Measurements from ENCODE around the gene TRPM5. TPM values are rescaled to one million over a fixed set of nuclear protein-coding genes. Genes with fewer than 3 reads are reported as not detected.

Gene TRPM5
- total and polyA plus RNA-seq, 9 of the 15 experiments (the other 6 are each of a cell fraction or from before 2014, with no cell fraction given), result not detected

DNA sequence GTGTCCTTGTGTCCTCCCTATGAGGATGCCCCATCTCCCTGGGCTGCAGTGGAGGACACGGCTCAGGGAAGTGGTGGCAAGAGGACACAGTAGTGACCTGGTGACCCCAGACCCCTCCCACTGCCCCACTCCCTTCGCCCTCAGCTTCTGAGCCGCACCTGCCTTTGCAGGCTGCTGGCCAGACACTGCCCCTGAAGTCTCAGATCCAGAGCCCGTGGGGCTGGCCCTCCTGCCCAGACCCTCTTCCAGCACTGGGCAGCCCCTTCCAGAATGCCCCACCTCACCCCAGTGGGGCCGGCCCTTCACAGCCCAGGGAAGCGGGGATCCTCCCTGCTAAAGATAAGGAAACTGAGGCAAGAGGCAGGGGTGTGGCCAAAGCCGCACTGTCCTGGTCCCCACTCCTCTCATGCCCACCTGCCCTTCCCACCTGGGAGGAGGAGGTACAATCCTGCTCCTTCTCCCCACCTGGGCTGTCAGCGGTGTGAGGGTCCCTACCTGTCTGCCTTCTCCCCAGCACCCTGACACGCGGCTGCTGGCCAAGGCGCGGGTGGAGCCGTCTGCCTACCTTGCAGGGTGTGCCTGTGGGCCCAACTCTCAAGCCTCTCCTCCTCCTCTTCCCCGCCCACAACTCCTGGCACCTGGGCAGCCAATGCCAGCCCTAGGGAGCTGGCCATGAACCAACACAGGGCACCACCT is 17.3 kb downstream of the TRPM5 start:
- no peak for TF ChIP-seq SOX6 (IDR thresholded peaks at IDR 0.05)
- TF ChIP-seq SMARCA4 (IDR thresholded peaks at IDR 0.05), result no peak
- no peak for TF ChIP-seq ZNF696 (CRISPR knock-in tag; conservative IDR thresholded peaks at IDR 0.05)
- TF ChIP-seq, protein P1, sequence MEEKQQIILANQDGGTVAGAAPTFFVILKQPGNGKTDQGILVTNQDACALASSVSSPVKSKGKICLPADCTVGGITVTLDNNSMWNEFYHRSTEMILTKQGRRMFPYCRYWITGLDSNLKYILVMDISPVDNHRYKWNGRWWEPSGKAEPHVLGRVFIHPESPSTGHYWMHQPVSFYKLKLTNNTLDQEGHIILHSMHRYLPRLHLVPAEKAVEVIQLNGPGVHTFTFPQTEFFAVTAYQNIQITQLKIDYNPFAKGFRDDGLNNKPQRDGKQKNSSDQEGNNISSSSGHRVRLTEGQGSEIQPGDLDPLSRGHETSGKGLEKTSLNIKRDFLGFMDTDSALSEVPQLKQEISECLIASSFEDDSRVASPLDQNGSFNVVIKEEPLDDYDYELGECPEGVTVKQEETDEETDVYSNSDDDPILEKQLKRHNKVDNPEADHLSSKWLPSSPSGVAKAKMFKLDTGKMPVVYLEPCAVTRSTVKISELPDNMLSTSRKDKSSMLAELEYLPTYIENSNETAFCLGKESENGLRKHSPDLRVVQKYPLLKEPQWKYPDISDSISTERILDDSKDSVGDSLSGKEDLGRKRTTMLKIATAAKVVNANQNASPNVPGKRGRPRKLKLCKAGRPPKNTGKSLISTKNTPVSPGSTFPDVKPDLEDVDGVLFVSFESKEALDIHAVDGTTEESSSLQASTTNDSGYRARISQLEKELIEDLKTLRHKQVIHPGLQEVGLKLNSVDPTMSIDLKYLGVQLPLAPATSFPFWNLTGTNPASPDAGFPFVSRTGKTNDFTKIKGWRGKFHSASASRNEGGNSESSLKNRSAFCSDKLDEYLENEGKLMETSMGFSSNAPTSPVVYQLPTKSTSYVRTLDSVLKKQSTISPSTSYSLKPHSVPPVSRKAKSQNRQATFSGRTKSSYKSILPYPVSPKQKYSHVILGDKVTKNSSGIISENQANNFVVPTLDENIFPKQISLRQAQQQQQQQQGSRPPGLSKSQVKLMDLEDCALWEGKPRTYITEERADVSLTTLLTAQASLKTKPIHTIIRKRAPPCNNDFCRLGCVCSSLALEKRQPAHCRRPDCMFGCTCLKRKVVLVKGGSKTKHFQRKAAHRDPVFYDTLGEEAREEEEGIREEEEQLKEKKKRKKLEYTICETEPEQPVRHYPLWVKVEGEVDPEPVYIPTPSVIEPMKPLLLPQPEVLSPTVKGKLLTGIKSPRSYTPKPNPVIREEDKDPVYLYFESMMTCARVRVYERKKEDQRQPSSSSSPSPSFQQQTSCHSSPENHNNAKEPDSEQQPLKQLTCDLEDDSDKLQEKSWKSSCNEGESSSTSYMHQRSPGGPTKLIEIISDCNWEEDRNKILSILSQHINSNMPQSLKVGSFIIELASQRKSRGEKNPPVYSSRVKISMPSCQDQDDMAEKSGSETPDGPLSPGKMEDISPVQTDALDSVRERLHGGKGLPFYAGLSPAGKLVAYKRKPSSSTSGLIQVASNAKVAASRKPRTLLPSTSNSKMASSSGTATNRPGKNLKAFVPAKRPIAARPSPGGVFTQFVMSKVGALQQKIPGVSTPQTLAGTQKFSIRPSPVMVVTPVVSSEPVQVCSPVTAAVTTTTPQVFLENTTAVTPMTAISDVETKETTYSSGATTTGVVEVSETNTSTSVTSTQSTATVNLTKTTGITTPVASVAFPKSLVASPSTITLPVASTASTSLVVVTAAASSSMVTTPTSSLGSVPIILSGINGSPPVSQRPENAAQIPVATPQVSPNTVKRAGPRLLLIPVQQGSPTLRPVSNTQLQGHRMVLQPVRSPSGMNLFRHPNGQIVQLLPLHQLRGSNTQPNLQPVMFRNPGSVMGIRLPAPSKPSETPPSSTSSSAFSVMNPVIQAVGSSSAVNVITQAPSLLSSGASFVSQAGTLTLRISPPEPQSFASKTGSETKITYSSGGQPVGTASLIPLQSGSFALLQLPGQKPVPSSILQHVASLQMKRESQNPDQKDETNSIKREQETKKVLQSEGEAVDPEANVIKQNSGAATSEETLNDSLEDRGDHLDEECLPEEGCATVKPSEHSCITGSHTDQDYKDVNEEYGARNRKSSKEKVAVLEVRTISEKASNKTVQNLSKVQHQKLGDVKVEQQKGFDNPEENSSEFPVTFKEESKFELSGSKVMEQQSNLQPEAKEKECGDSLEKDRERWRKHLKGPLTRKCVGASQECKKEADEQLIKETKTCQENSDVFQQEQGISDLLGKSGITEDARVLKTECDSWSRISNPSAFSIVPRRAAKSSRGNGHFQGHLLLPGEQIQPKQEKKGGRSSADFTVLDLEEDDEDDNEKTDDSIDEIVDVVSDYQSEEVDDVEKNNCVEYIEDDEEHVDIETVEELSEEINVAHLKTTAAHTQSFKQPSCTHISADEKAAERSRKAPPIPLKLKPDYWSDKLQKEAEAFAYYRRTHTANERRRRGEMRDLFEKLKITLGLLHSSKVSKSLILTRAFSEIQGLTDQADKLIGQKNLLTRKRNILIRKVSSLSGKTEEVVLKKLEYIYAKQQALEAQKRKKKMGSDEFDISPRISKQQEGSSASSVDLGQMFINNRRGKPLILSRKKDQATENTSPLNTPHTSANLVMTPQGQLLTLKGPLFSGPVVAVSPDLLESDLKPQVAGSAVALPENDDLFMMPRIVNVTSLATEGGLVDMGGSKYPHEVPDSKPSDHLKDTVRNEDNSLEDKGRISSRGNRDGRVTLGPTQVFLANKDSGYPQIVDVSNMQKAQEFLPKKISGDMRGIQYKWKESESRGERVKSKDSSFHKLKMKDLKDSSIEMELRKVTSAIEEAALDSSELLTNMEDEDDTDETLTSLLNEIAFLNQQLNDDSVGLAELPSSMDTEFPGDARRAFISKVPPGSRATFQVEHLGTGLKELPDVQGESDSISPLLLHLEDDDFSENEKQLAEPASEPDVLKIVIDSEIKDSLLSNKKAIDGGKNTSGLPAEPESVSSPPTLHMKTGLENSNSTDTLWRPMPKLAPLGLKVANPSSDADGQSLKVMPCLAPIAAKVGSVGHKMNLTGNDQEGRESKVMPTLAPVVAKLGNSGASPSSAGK (IDR thresholded peaks at IDR 0.05), result no peak
- no peak for TF ChIP-seq NFATC3 (IDR thresholded peaks at IDR 0.05)
- TF ChIP-seq NFE2 (IDR thresholded peaks at IDR 0.05; ENCODE audit: low read depth), result no peak
- no peak for TF ChIP-seq SAFB (IDR thresholded peaks at IDR 0.05; ENCODE audit: borderline replicate concordance, low read depth, low read length)
- TF ChIP-seq BHLHE40 (IDR thresholded peaks at IDR 0.05; ENCODE audit: low read length), result no peak
- H3K9me3 ChIP-seq (replicated peaks; ENCODE audit: control insufficient read depth, insufficient read depth, low read depth, low read length), result peaks cover 6% of the 10 kb centered on the region; the same call in 1 of the 2 replicates
- peaks cover 2% of the 10 kb centered on the region for H3K9me1 ChIP-seq (ENCODE audit: control insufficient read depth, insufficient read depth, low read length)
- DNase-seq (ENCODE audit: extremely low read depth in 1 of 4, low spot score in 3 of 4) (no peak), FAIRE-seq (no peak), ATAC-seq (no peak)
- BruUV-seq (replicated peaks), result no TSS peak
- CTCF ChIA-PET (ENCODE audit: low intra/inter-chr PET ratio), result interaction anchor here (0.6 to 6.2 kb wide), 3 partner anchors 100 to 450 kb away, joined by 4 to 76 read pairs (median 4); no protein-coding TSS in a partner anchor
- H3K4me3 ChIP-seq, result no peak overlapping the region
- H3K27ac ChIP-seq (ENCODE audit: extremely low read depth, low read depth, low read length), result no peak overlapping the region
- peaks cover 0 to 36% of the 10 kb centered on the region in 2 experiments; a peak in 4 of 5 replicates for H3K27me3 ChIP-seq (ENCODE audit: control insufficient read depth in 2 of 2, insufficient read depth in 2 of 2, low read length in 2 of 2)
- H3K79me2 ChIP-seq (ENCODE audit: control insufficient read depth, insufficient read depth, low read length), result no peaks in the 10 kb centered on the region
- in situ Hi-C loops (cut with MboI) (loop anchor here (5.0 kb wide), 2 partner anchors 105 to 470 kb away; no protein-coding TSS in a partner anchor), intact Hi-C loops (cut with micrococcal nuclease) (no loop called here)
- 29% methylated on average over 12 of the region's 14 CpGs for WGBS (ENCODE audit: insufficient coverage, low coverage, missing lambda C conversion rate)
- peaks cover 6% of the 10 kb centered on the region; the same call in 1 of the 2 replicates for H4K20me1 ChIP-seq (replicated peaks; ENCODE audit: control insufficient read depth, insufficient read depth, low read length)
- H3K36me3 ChIP-seq (ENCODE audit: control insufficient read depth, insufficient read depth, low read length), result no peaks in the 10 kb centered on the region
- POLR2A ChIA-PET, result interaction anchor here (0.9 kb wide), 1 partner anchor 104 kb away, joined by 5 read pairs; no protein-coding TSS in a partner anchor
- H3K4me1 ChIP-seq (replicated peaks in 1 of 2; ENCODE audit: control insufficient read depth in 2 of 2, insufficient read depth in 2 of 2, low read length in 2 of 2), result peaks cover 0 to 12% of the 10 kb centered on the region in 2 experiments; a peak in 2 of 5 replicates
- H3K9ac ChIP-seq (ENCODE audit: insufficient read depth in 1 of 2, low read depth in 2 of 2, low read length in 2 of 2), result no peak overlapping the region
- H2AFZ ChIP-seq (ENCODE audit: low read depth, low read length), result no peak overlapping the region
- H3K4me2 ChIP-seq (ENCODE audit: insufficient read depth, low read length), result no peak overlapping the region

Measured in K562 (cell line).